Measurements from ENCODE around the gene OSMR.

- TF ChIP-seq CTCF (conservative IDR thresholded peaks at IDR 0.05; ENCODE audit: low read depth, low read length) (no peak), EZH2 (IDR thresholded peaks at IDR 0.05; ENCODE audit: borderline replicate concordance, low read depth, low read length, poor library complexity, severe bottlenecking) (no peak)
Measured at GRCh38 chr5:38846379-38847011, 683 bp downstream of the OSMR start.

All from A673 (cell line).